ENCODE measurements around the gene FAM204A.

DNA sequence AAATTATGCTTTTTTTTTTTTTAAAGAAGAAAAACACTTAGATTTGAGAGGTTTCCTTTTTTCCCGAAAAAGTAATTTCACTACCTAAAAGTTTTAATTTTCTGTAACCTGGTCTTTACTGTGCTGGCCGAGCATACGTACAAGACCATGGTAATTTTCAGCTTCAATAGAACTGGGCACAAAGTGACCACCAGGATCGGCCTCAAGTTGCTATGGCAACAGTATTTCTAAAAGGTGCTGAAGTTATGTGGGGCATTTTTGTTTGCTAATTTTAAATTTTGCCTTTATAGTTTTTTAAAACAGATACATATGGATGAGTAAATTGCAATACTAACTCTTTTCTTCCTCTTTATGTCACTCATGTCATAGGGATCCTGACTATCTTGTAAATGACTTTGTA lies 69.4 kb downstream of the FAM204A start:
- no peak for TF ChIP-seq POLR2A (IDR thresholded peaks at IDR 0.05)
- TF ChIP-seq, protein P1, sequence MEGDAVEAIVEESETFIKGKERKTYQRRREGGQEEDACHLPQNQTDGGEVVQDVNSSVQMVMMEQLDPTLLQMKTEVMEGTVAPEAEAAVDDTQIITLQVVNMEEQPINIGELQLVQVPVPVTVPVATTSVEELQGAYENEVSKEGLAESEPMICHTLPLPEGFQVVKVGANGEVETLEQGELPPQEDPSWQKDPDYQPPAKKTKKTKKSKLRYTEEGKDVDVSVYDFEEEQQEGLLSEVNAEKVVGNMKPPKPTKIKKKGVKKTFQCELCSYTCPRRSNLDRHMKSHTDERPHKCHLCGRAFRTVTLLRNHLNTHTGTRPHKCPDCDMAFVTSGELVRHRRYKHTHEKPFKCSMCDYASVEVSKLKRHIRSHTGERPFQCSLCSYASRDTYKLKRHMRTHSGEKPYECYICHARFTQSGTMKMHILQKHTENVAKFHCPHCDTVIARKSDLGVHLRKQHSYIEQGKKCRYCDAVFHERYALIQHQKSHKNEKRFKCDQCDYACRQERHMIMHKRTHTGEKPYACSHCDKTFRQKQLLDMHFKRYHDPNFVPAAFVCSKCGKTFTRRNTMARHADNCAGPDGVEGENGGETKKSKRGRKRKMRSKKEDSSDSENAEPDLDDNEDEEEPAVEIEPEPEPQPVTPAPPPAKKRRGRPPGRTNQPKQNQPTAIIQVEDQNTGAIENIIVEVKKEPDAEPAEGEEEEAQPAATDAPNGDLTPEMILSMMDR (IDR thresholded peaks at IDR 0.05): no peak

Data from adrenal gland (tissue), 5 donors.